DMS114 treated with DMSO at 0.1 percent for 48 hours (cell line): Measurements from ENCODE around the gene ISYNA1.
"Not testable (repeated sequence)": the region's sequence is repeated elsewhere in the genome, so short reads cannot be mapped to it uniquely, and the experiment has no call there.

ENCODE experiments used
- DNase-seq: peaks from one replicate; lab custom pipeline; 2025; ENCODE audit not compliant: unreplicated experiment; lab: John Stamatoyannopoulos, UW

ISYNA1 gene

DNA sequence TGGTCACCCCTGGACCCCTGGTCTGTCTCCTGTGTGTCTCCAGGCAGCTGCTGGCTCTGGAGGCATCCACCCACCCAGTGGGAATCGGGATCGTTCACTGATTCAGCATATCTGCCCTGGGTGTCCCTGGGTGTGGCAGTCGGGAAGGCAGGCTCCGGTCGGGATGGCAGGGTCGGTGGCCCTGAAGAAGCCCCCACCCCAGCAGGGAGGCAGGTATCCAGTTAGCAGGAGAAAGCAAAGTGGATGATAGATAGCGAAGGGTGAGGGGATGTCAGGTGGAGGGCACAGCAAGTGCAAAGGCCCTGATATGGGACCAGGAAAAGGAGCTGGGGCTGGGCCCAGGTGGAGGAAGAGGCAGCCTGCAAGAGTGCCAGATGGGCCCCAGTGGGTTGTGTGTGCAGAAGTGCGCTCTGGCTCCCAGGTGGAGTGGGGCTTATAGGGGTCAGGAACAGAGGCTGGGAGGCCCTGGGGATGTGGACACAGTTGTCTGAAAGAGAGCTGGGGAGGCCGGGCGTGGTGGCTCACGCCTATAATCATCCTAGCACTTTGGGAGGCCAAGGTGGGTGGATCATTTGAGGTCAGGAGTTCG, 16.5 kb downstream of the ISYNA1 start:
- DNase-seq = no peak

DNA sequence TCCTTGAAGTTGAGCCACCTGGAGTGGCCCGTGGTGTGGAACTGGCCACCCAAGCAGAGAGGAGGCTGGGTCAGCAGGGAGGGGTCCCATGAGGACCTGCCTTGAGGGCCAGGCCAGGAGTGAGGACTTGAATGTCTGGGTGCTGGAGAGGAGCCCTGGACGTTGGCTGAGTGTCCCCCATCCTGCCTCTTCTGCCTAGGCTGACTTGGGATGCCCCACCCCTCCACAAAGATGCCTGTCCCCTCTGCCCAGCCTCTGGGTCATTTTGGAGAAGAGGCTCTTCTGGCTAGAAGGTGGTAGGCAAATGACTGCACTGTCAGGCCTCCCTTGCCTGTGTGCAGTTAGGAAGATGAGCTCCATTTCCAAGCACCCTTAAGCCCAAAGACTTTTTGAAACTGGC, 17.0 kb downstream of the ISYNA1 start:
- DNase-seq = no peak

GRCh38 chr19:18419699-18420460, 18.1 kb downstream of the ISYNA1 start:
- DNase-seq = no peak

GRCh38 chr19:18419195-18419698, 18.7 kb downstream of the ISYNA1 start, which contains the start of gene SSBP4:
Gene SSBP4 (plus strand): TSS chr19:18419398. CDS start chr19:18419649, 251 bp downstream.
- DNase-seq = peak; percentile 55

GRCh38 chr19:18418483-18419194, 19.3 kb downstream of the ISYNA1 start:
- no peak for DNase-seq

- no peak for DNase-seq
Observed at GRCh38 chr19:18418029-18418482, 19.9 kb downstream of the ISYNA1 start.

DNA sequence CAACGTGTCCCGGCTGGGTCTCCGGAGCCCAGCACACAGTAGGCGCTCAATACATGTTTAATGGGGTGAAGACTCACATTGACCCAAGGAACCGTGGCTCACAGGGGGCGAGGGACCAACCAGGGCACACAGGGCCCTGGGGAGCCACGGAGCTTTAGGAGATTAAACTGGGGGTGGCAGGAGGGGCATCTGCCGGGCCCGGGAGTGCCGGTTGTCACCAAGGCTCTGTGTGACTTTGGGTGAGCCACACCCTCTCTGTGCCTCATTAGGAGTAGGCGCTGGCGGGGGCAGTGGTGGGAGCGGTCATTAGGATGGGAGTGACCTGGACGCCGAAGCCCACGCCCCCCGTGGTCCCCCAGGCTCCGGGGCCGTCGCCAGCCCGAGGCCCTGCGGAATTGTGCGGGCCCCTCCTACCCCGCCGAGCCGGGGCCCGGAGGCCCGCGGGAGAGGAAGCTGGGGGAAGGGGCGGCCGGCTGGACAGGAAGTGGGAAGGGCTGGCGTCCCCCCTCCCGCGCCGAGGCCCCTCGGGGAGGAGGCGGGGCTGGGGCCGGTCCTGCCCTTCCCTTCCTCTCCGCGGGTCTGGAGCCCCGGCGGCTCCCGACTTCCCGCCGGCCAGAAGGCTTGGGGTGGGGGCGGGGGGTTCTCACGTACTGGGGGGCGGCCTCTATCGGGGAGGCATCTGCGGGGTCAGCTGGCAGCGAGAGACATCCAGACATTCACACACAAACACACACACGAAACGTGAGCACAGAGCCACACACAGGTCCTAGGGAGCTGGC, 20.5 kb downstream of the ISYNA1 start:
- peak; percentile 55 for DNase-seq

DNA sequence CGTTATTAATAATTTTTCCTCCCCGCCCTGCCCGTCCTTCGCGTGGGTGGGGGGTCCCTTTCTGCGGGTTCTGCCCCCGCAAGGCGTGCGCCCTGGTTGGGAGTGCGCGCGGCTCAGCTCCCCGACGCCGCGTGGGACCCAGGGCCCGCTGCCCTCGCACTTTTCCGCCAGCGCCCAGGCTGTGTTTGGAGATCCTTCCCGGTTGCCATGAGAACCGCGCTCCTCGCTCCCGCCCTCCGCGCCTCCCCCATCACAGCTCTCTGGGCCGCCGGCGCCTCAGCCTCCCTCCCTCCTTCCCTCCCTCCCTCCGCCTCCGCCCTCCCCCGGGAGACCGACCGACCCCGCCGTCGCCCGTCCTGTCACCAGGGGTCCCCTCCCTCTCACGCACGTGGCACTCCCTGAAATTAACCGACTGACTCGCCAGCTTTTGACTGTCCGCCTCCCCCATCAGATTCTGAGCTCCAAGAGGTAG, 21.1 kb downstream of the ISYNA1 start:
- peak; percentile 59 for DNase-seq

GRCh38 chr19:18415178-18415867, 22.6 kb downstream of the ISYNA1 start:
- DNase-seq = no peak

- no peak for DNase-seq
Observed at GRCh38 chr19:18414504-18415177, 23.3 kb downstream of the ISYNA1 start.

DNA sequence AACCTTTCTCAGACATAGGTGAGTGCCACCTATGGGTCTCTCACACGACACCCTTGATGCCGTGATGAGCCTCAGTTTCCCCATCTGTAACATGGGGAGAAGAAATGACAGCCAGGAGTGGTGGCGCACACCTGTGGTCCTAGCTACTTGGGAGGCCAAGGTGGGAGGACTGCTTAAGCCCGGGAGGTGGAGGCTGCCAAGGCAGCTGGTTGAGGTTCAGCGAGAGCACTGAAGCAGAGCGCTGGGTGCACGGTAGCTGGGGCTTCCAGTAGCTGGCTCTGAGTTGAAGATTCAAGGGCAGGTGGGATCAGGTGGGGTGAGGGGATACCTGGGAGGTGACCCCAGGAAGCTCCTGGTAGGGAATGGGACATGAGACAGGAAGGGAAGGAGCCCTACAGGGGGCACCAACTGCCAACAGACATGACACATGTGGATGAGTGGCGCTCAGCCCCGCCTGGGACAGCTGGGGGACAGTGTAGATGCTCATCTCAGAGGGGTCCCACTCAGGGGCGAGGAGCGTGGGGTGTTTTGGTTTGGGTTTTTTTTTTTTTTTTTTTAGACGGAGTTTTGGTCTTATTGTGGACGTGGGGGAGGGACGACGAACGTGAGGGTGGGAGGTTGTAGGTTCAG, 25.2 kb downstream of the ISYNA1 start:
- DNase-seq = no peak

DNA sequence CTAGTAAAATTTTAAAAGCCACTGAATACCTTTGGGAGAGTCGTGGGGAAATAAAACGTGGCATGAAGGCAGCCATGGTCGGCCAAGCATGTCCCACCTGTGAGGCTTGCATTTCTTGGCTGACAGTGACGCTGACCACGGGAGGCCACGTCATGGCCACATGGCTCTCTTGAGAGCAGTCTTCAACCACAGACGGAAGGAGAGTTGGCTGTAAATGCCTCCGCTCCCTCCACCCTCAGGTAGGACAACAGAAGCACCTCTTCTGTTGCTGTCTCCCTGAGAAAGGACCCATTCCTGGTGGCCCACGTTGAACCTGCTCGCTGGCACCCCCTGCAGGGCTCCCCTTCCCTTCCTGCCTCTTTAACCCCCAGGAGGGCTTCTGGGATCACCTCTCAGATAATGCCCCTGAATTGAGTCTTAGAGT, 29.9 kb downstream of the ISYNA1 start:
- DNase-seq = no peak

DNA sequence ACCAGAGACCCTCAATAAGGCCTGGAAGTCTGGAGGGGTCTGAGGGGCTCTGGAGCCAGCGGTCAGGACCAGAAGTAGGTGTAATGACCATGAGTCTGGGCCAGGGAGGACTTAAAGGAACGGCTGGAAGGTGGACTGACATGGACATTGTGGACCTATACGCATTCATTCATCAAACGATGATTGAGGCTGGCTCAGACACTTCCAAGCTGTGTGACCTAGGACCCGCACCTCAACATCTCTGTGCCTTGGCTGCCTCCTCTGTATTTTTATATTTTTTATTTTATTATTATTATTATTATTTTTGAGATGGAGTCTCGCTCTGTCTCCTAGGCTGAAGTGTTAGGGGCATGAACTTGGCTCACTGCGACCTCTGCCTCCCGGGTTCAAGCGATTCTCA, 31.2 kb downstream of the ISYNA1 start:
- no peak for DNase-seq

GRCh38 chr19:18405754-18406153, 32.2 kb downstream of the ISYNA1 start:
- DNase-seq = not testable (repeated sequence)

DNA sequence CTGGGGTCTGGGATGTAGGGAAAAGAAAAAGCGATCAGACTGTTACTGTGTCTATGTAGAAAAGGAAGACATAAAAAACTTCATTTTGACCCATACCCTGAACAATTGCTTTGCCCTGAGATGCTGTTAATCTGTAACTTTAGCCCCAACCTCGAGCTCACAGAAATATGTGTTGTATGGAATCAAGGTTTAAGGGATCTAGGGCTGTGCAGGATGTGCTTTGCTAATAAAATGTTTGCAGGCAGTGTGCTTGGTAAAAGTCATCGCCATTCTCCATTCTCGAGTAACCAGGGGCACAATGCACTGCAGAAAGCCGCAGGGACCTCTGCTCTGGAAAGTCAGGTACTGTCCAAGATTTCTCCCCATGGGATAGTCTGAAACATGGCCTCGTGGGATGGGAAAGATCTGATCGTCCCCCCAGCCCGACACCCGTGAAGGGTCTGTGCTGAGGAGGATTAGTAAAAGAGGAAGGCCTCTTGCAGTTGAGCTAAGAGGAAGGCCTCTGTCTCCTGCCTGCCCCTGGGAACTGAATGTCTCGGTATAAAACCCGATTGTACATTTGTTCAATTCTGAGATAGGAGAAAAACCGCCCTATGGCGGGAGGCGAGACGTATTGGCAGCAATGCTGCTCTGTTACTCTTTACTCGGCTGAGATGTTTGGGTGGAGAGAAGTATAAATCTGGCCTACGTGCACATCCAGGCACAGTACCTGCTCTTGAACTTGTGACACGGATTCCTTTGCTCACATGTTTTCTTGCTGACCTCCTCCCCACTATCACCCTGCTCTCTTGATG, 35.3 kb downstream of the ISYNA1 start:
- not testable (repeated sequence) for DNase-seq

- peak; percentile 59 for DNase-seq
Observed at GRCh38 chr19:18401580-18402112, 36.3 kb downstream of the ISYNA1 start.

GRCh38 chr19:18399008-18399407, 38.9 kb downstream of the ISYNA1 start:
- DNase-seq = no peak
